Vagina (tissue), 2 donors: ENCODE results near the gene ASCL2. TPM values are rescaled to one million over a fixed set of nuclear protein-coding genes. Genes with fewer than 3 reads are reported as not detected.

Source experiments
- DNase-seq, 2 donors: peaks; one replicate each; pipeline ENCODE4 v3.0.0-alpha.2; 2017; ENCODE audit errors: extremely low spot score in 2 of 2
- H3K27ac ChIP-seq: fragments of 200-600 bp; sonication (generic); one replicate; pipeline ENCODE4 v1.5.1; 2019
- H3K27me3 ChIP-seq: fragments of 200-600 bp; sonication (generic); one replicate; pipeline ENCODE4 v1.5.1; 2019
- H3K36me3 ChIP-seq, 2 donors: fragments of 200-600 bp; sonication (generic); one replicate each; pipeline ENCODE4 v1.5.1; 2017 to 2019
- H3K4me1 ChIP-seq: fragments of 200-600 bp; sonication (generic); one replicate; pipeline ENCODE4 v1.5.1; 2019
- H3K4me3 ChIP-seq, 2 donors: fragments of 200-600 bp; sonication (generic); 1 replicate in 1 of 2; 2 replicates in 1 of 2; pipeline ENCODE4 v1.5.1; 2016 to 2019
- H3K9me3 ChIP-seq: fragments of 200-600 bp; sonication (generic); one replicate; pipeline ENCODE4 v1.5.1; 2019
- CTCF ChIP-seq, 3 experiments: fragments of 450-650 bp in 2 of 3; fragments of 200-600 bp in 1 of 3; sonication (generic) in 1 of 3; IDR thresholded peaks; one replicate each; pipeline ENCODE4 v1.5.1; 2017 to 2019; ENCODE audit warnings: antibody characterized with exemption in 3 of 3, mild to moderate bottlenecking in 2 of 3, moderate library complexity in 2 of 3
- POLR2A ChIP-seq, 2 donors: fragments of 450-650 bp; IDR thresholded peaks; one replicate each; pipeline ENCODE4 v1.6.1; 2017; ENCODE audit warnings: antibody characterized with exemption in 2 of 2, mild to moderate bottlenecking in 2 of 2, moderate library complexity in 2 of 2
- POLR2AphosphoS5 ChIP-seq, 2 donors: sonication (generic); formaldehyde crosslinking; IDR thresholded peaks; one replicate each; pipeline ENCODE4 v1.9.0; 2017; ENCODE audit warnings: antibody characterized with exemption in 2 of 2, mild to moderate bottlenecking in 2 of 2, low read depth in 1 of 2; ENCODE audit not compliant: insufficient read depth in 1 of 2
- intact Hi-C: fragments of 100-400 bp; cut with DNase I; formaldehyde crosslinking; loops from one replicate; pipeline ENCODE4 v1.15.1; 2023
- total RNA-seq: library from RNA; depleted of rRNA; stranded (reverse); fragments of >200 nt; gene quantifications from one replicate; pipeline ENCODE4 v1.2.3, GENCODE V29; 2016

ASCL2 gene
- total RNA-seq, 1 donor from 2014 or later = 3.7 TPM

- no peak overlapping the region for H3K27ac ChIP-seq
- intact Hi-C loops = no loop called here
- peak in 1 of 2 donors; percentile 90 for DNase-seq
- no peaks in the 10 kb centered on the region for H3K36me3 ChIP-seq
- H3K4me1 ChIP-seq = no peaks in the 10 kb centered on the region
- no peaks in the 10 kb centered on the region for H3K27me3 ChIP-seq
- TF ChIP-seq CTCF (IDR thresholded peaks at IDR 0.05) (no peak), POLR2A (IDR thresholded peaks at IDR 0.05) (no peak), POLR2AphosphoS5 (IDR thresholded peaks at IDR 0.05; ENCODE audit: insufficient read depth in 1 of 2, low read depth in 1 of 2) (no peak)
- H3K9me3 ChIP-seq = no peaks in the 10 kb centered on the region
- H3K4me3 ChIP-seq = no peak overlapping the region
Observed at GRCh38 chr11:2262301-2263070, 7.9 kb downstream of the ASCL2 start.

GRCh38 chr11:2261436-2262230, 8.8 kb downstream of the ASCL2 start:
- Histone ChIP-seq H3K27me3 (no peaks in the 10 kb centered on the region), H3K4me3 (no peak overlapping the region), H3K36me3 (no peaks in the 10 kb centered on the region), H3K27ac (no peak overlapping the region), H3K9me3 (no peaks in the 10 kb centered on the region), H3K4me1 (no peaks in the 10 kb centered on the region)
- DNase-seq = no peak
- TF ChIP-seq POLR2AphosphoS5 (IDR thresholded peaks at IDR 0.05; ENCODE audit: insufficient read depth in 1 of 2, low read depth in 1 of 2) = no peak
- no peak for TF ChIP-seq POLR2A (IDR thresholded peaks at IDR 0.05)
- TF ChIP-seq CTCF (IDR thresholded peaks at IDR 0.05) = no peak
- intact Hi-C loops = no loop called here

GRCh38 chr11:2260491-2261364, 9.7 kb downstream of the ASCL2 start:
- peak in 1 of 2 donors; percentile 89 for DNase-seq
- Histone ChIP-seq H3K27me3 (no peaks in the 10 kb centered on the region), H3K4me1 (no peaks in the 10 kb centered on the region), H3K36me3 (no peaks in the 10 kb centered on the region), H3K4me3 (no peak overlapping the region), H3K9me3 (no peaks in the 10 kb centered on the region), H3K27ac (no peak overlapping the region)
- no peak for TF ChIP-seq CTCF (IDR thresholded peaks at IDR 0.05)
- TF ChIP-seq POLR2A (IDR thresholded peaks at IDR 0.05) = no peak
- TF ChIP-seq POLR2AphosphoS5 (IDR thresholded peaks at IDR 0.05; ENCODE audit: insufficient read depth in 1 of 2, low read depth in 1 of 2) = no peak
- intact Hi-C loops = no loop called here

- no peak for DNase-seq
- Histone ChIP-seq H3K36me3 (no peaks in the 10 kb centered on the region), H3K4me3 (no peak overlapping the region)
Observed at GRCh38 chr11:2259897-2260451, 10.4 kb downstream of the ASCL2 start.

More at GRCh38 chr11:2259897-2260451, 10.4 kb downstream of the ASCL2 start:
- Histone ChIP-seq H3K4me1 (no peaks in the 10 kb centered on the region), H3K27ac (no peak overlapping the region), H3K27me3 (no peaks in the 10 kb centered on the region), H3K9me3 (no peaks in the 10 kb centered on the region)
- intact Hi-C loops = no loop called here
- TF ChIP-seq CTCF (IDR thresholded peaks at IDR 0.05) = no peak
- TF ChIP-seq POLR2AphosphoS5 (IDR thresholded peaks at IDR 0.05; ENCODE audit: insufficient read depth in 1 of 2, low read depth in 1 of 2) = no peak
- TF ChIP-seq POLR2A (IDR thresholded peaks at IDR 0.05) = no peak
